ENCODE results near the gene TMEM80. TPM values are rescaled to one million over a fixed set of nuclear protein-coding genes. Genes with fewer than 3 reads are reported as not detected.

The TMEM80 gene
- total and polyA plus RNA-seq, 2 donors (not counting 3 experiments of a cell fraction or from before 2014, with no cell fraction given) = 21.2 to 26.6 TPM

DNA sequence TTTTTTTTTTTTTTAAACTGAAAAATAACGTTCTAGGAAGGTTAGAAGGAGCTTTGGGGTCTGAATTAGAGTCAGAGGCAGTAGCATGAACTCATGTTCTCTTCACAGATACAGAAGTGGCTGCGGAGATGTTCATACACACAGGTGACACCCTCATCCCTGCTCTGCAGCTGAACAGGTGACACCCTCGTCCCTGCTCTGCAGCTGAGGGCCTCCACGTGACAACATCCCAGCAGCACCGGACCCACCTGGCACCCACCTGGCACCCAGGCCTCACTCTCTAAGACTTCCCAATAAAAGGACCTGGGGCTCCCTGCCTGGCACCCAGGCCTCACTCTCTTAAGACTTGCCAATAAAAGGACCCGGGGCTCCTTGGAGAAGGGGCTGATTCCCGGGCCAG, 38.8 kb upstream of the TMEM80 start:
- no peak for DNase-seq (ENCODE audit: low read depth, low spot score)
- ChIA-PET POLR2A (no interaction called here), CTCF (interaction anchor here (1.0 kb wide), 1 partner anchor 11 kb away, joined by 3 read pairs; no protein-coding TSS in a partner anchor)
- Histone ChIP-seq H3K79me2 (ENCODE audit: control insufficient read depth, insufficient read depth, low read length) (no peaks in the 10 kb centered on the region), H3K9me1 (replicated peaks; ENCODE audit: control insufficient read depth, extremely low read depth, insufficient read depth, low read length) (no peaks in the 10 kb centered on the region), H3K36me3 (ENCODE audit: control insufficient read depth in 2 of 2, extremely low read depth in 1 of 2, insufficient read depth in 2 of 2, low read length in 2 of 2) (peaks cover 2 to 32% of the 10 kb centered on the region in 2 experiments), H2AFZ (ENCODE audit: low read depth, low read length) (no peak overlapping the region), H3K27me3 (ENCODE audit: control insufficient read depth in 2 of 2, insufficient read depth in 2 of 2, low read length in 2 of 2) (no peaks in the 10 kb centered on the region), H3K4me2 (ENCODE audit: insufficient read depth, low read length) (no peak overlapping the region), H3K9ac (replicated peaks; ENCODE audit: extremely low read depth, insufficient read depth, low read length) (no peak overlapping the region), H3K4me1 (ENCODE audit: control insufficient read depth, extremely low read depth, insufficient read depth, low read length) (no peaks in the 10 kb centered on the region), H4K20me1 (replicated peaks; ENCODE audit: control insufficient read depth, extremely low read depth, insufficient read depth, low read length) (no peaks in the 10 kb centered on the region), H3K9me3 (replicated peaks; ENCODE audit: control insufficient read depth, insufficient read depth, low read length) (no peaks in the 10 kb centered on the region), H3K27ac (ENCODE audit: insufficient read depth, low read depth, low read length) (no peak overlapping the region), H3K4me3 (replicated peaks in 1 of 3; ENCODE audit: insufficient read depth in 1 of 3, low read depth in 1 of 3, low read length in 3 of 3) (no peak overlapping the region)
- TF ChIP-seq GATA2 (IDR thresholded peaks at IDR 0.05; ENCODE audit: insufficient read depth, insufficient read length, low read depth, low read length) (no peak), EZH2 (IDR thresholded peaks at IDR 0.05; ENCODE audit: borderline replicate concordance, low read depth, low read length, severe bottlenecking) (no peak), POLR2AphosphoS5 (IDR thresholded peaks at IDR 0.05; ENCODE audit: insufficient read depth, low read depth, low read length) (no peak), JUN (IDR thresholded peaks at IDR 0.05; ENCODE audit: borderline replicate concordance, insufficient read depth, insufficient read length, low read depth) (no peak), POLR2A (IDR thresholded peaks at IDR 0.05; ENCODE audit: low read depth, low read length) (no peak), FOS (IDR thresholded peaks at IDR 0.05; ENCODE audit: borderline replicate concordance, insufficient read depth, low read length) (no peak), CTCF (IDR thresholded peaks at IDR 0.05; ENCODE audit: extremely low read depth in 1 of 2, insufficient read depth in 1 of 2, low read depth in 1 of 2, low read length in 2 of 2) (no peak), MYC (IDR thresholded peaks at IDR 0.05; ENCODE audit: low read depth, low read length) (no peak)
- TF ChIP-seq, protein P1, sequence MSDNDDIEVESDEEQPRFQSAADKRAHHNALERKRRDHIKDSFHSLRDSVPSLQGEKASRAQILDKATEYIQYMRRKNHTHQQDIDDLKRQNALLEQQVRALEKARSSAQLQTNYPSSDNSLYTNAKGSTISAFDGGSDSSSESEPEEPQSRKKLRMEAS (IDR thresholded peaks at IDR 0.05; ENCODE audit: insufficient read depth, insufficient read length) = no peak
- no TSS peak for BruUV-seq (replicated peaks)
- FAIRE-seq = no peak
- intact Hi-C loops (cut with micrococcal nuclease) = no loop called here
- dilution Hi-C loops (cut with MboI; ENCODE audit: extremely low pct_ligation_motif_present, low sequenced_read_pairs) = no loop called here

All from endothelial cell of umbilical vein (primary cell).